ENCODE data around the gene SH3RF2.
"Not testable (repeated sequence)": the region's sequence is repeated elsewhere in the genome, so short reads cannot be mapped to it uniquely, and the experiment has no call there.

DNA sequence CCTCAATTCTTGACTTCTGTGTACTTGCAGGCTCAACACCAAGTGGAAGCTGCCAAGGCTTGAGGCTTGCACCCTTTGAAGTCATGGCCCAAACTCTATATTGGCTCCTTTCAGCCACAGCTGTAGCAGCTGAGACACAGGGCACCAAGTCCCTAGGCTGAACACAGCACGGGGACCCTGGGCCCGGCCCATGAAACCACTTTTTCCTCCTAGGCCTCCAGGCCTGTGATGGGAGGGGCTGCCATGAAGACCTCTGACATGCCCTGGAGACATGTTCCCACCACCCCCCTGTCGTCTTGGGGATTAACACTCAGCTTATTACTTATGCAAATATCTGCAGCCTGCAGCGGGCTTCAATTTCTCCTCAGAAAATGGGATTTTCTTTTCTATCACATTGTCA is 57.2 kb downstream of the SH3RF2 start:
- TF ChIP-seq, protein P1, sequence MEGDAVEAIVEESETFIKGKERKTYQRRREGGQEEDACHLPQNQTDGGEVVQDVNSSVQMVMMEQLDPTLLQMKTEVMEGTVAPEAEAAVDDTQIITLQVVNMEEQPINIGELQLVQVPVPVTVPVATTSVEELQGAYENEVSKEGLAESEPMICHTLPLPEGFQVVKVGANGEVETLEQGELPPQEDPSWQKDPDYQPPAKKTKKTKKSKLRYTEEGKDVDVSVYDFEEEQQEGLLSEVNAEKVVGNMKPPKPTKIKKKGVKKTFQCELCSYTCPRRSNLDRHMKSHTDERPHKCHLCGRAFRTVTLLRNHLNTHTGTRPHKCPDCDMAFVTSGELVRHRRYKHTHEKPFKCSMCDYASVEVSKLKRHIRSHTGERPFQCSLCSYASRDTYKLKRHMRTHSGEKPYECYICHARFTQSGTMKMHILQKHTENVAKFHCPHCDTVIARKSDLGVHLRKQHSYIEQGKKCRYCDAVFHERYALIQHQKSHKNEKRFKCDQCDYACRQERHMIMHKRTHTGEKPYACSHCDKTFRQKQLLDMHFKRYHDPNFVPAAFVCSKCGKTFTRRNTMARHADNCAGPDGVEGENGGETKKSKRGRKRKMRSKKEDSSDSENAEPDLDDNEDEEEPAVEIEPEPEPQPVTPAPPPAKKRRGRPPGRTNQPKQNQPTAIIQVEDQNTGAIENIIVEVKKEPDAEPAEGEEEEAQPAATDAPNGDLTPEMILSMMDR (IDR thresholded peaks at IDR 0.05; ENCODE audit: low read length): not testable (repeated sequence)
- not testable (repeated sequence) for TF ChIP-seq EZH2 (optimal IDR thresholded peaks at IDR 0.05; ENCODE audit: low read depth, low read length)
